Measurements from ENCODE around the gene DNAH17.

DNAH17 gene, protein sequence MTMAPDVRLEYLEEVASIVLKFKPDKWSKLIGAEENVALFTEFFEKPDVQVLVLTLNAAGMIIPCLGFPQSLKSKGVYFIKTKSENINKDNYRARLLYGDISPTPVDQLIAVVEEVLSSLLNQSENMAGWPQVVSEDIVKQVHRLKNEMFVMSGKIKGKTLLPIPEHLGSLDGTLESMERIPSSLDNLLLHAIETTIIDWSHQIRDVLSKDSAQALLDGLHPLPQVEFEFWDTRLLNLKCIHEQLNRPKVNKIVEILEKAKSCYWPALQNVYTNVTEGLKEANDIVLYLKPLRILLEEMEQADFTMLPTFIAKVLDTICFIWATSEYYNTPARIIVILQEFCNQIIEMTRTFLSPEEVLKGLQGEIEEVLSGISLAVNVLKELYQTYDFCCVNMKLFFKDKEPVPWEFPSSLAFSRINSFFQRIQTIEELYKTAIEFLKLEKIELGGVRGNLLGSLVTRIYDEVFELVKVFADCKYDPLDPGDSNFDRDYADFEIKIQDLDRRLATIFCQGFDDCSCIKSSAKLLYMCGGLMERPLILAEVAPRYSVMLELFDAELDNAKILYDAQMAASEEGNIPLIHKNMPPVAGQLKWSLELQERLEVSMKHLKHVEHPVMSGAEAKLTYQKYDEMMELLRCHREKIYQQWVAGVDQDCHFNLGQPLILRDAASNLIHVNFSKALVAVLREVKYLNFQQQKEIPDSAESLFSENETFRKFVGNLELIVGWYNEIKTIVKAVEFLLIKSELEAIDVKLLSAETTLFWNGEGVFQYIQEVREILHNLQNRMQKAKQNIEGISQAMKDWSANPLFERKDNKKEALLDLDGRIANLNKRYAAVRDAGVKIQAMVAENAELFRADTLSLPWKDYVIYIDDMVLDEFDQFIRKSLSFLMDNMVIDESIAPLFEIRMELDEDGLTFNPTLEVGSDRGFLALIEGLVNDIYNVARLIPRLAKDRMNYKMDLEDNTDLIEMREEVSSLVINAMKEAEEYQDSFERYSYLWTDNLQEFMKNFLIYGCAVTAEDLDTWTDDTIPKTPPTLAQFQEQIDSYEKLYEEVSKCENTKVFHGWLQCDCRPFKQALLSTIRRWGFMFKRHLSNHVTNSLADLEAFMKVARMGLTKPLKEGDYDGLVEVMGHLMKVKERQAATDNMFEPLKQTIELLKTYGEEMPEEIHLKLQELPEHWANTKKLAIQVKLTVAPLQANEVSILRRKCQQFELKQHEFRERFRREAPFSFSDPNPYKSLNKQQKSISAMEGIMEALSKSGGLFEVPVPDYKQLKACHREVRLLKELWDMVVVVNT (N-terminal part only)

DNA sequence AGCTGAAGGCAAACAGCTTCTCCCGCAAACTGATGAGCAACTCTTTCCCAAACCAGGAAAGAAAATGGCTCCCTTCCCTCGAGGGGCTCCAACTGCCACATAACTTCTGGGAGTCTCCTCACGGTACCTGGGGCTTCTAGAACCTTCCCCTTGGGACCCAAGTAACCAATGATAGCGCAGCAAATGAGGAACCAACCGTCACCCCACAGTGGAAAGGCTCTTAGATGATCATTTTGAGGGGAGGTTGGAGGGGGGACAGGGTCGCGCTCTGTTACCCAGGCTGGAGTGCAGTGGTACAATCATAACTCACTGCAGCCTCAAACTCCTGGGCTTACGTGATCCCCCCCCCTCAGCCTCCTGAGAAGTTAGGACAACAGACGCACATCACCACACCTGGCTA, at the start of gene DNAH17:
TSS of gene DNAH17 (minus strand) at position 101 of the 400 bp plus-strand sequence. CDS start 2,339 bp downstream, outside the sequence.
- DNase-seq: no peak

DNA sequence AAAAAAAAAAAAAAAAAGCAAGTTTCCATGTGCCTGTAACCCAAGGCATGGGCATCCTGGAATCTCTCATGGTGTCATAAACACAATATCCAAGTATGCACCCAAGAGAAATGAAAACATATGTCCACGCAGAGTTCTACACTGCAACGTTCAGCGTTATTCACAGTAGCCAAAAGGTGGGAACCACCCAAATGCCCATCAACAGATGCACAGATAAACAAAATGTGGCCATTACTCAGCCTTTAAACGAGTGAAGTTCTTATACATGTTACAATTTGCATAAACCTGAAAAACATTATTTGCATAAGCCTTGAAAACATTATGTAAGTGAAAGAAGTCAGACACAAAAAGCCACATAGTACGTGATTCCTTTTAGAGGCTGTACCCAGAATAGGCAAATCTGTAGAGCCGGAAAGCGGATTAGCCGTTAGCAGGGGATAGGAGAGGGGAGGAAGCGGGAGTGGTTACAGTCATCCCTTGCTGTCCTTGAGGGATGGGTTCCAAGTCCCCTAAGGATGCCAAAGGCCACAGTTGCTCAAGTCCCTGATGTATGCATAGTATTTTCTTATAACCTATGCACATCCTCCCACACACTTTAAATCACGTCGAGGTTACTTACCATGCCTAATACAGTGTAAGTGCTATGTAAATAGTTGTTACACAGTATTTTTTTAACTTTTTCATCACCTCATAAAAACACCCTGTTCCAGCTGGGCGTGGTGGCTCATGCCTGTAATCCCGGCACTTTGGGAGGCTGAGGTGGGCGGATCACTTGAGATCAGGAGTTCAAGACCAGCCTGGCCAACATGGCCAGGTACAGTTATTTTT, 47.3 kb upstream of the DNAH17 start:
- no peak for DNase-seq

DNA sequence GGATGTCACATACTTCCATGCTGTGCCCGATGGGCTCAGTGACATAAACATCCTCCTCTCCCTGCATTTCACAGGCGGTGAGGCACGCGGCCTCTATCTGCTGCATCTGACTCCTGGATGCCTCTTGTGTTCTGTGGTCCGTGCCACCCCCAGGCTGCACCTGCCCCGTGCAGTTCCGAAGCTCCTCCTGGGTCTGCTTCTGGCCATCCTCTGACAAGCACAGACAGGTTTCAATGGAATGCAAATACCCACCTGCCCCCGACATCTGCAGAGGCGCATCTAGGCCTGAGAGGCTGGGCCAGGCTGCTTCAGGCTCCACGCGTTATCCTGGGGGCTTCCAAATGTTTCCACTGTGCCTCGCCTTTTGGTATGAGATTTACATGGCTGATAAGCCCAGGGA, 46.3 kb upstream of the DNAH17 start:
- DNase-seq: no peak

DNA sequence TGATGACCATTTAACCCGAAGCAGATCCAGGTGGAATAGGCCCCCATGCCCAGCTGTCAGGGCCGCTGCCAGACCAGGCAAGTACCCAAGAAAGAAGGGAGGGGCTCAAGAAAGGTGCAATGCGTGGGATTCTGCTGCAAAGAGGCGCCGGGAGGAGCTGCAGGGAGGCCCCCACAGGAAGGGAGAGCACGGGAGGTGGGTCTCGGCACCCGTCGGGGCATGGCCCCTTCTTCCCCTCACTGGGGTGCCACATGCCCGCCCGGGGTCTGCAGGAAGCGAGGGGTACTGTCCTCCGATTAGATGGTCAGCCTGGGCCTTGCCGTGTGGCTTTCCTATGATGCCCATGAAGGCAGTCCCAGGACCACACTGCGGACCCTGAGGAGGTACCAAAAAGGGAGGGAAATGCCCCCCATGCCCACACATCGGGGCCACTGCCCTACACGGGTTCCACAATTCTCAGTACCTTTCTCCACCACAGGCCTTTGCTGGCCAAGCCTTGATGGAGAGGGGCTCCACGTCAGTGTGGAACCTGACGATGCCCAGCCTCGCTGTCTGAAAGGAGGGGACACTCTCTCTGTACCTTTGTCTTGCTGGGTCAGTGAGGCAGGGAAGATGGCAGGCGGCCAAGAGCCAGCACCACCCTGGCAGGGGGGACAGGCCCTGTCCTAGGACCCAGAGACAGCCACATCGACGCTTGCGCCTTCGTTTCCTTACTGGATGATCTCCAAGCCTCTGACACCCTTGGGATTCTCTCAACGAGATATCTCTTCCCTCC, 45.5 kb upstream of the DNAH17 start:
- no peak for DNase-seq

DNA sequence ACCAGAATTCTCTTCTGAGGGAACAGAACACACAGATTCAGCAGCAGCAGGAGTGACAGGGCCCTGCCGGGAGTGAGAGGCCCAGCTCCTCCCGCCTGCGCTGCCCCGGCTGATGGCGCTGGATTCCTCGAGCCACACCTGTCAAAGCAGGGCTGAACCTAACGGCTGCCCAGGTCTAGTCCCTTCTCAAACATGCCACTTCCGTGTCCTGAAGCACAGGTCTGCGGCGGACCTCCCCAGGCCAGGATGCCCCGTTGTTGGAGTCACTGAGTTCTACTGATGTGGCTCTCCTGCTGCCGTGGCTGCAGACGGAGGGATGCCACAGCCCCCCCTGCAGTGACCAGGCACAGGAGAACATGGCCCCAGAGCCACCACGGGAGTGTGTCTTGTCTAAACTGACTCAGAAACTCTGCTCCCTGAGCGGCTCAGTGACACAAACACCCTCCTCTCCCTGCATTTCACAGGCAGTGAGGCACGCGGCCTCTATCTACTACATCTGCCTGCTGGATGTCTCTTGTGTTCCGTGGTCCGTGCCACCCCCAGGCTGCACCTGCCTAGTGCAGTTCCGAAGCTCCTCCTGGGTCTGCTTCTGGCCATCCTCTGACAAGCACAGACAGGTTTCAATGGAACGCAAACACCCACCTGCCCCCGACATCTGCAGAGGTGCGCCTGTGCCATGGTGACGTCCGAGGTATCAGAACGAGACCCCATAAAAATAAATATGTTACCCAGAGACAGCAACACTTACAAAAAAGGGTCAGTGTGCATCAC, 44.7 kb upstream of the DNAH17 start:
- DNase-seq: no peak

DNA sequence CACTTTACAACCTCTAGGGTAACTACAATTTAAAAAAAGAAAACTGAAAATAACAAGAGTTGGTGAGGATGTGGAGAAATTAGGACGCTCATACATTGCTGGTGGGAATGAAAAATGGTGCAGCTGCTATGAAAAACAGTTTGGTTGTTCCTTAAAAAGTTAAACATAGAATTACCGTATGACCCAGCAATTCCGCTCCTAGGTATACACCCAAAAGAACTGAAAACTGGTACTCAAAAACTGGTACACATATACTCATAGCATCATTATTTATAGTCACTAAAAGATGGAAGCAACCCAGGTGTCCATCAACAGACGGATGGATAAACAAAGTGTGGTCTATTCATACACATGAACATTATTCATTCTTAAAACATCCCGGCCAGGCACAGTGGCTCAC, 42.9 kb upstream of the DNAH17 start:
- DNase-seq: no peak

DNA sequence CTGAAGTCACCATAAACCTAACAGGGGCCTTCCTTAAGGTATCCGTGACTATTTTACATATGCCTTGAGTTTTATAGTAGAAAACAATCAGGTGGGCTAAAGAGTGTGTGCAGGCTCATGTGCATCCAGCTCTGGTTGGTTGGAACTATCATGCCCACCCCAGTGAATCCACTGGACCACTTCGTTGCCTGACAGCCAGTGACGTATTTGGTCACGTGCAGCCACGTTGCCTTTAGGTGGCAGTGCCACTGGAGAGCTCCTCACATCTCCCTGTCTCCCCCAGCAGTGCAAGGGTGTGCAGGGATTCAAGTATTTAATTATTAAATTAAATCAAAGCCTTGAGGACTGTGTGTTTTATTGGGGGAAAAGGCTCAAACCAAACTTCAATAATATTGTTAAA, 42.1 kb upstream of the DNAH17 start:
- no peak for DNase-seq

DNA sequence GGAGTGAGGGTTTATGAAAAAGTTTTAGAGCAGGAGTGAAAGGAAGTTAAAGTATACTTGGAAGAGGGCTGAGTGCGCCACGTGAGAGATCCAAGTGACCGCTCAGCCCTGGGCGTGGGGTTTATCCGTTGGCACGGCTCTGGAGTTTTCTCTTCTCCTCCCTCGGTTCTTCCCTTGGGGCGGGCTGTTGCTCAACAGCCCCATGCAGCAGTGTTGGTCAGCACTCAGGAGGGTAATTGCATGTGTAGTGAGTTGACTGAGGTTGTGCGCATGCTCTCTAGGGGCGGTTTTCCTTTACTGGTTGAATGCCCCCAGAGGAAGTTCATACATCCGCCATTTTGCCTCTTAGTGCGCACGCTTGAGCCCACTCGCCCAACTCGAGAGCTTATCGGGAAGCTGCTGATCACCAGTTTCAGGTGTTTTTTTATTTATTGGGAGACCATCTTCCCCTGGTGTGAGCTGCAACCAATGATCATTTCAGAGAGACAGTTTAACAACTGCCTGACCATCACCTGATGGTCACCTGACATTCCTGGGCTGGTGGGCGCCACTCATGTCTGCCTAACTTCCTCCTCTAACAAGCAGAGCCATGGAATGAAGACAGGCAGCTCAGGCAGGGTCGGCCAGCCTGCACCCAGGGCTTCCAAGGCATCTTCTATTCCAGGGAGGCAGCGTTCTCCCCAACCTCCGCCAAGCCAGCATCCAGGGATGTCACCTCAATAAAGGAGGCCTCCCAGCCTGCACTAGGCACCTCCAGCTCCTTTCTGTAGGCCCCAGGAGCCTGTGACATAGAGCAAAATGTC, 41.3 kb upstream of the DNAH17 start:
- DNase-seq: no peak

DNA sequence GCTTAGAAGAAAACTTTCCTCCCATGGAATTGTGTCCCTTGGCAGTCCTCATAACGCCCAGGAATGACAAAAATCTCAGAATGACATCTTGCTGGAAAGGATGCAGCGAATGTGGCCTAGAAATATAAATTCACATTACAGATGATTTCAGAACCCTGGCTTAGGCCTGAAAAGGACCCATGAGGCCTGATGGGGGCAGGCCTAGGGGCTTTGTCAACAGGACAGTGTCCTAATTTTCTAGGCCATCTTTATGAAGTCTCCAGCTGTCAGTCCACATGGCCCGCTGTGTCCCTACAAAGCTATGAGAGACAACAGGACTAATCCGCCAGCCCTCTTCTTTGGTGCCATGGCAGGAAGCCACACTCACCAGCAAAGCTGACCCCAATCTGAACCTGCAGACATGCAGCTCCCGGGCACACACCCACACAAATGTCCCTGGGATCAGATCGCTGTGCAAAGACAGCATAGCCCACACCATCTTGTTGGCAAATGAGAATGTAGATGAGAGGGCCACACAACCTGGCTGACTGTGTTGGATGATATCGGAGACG, 40.4 kb upstream of the DNAH17 start:
- no peak for DNase-seq

DNA sequence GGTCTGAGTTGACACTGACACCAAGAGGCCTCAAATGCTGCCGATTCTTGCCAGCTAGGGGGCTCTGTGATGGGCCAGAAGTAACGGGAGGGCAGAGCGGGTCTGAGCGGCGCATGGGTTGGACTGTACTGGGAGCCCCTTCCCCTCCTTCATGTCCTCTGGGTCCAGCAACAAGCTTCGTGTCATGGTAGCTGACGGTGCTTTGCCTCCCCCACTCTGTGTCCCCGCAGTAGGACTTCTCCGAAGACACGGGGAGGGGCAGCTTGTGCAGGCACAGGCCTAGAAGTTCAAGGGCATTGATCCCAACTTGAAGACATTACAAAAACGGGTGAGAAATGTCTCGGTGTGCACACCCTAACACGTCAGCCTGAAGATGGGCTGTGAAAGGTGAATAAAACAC, 39.8 kb upstream of the DNAH17 start:
- DNase-seq: no peak

DNA sequence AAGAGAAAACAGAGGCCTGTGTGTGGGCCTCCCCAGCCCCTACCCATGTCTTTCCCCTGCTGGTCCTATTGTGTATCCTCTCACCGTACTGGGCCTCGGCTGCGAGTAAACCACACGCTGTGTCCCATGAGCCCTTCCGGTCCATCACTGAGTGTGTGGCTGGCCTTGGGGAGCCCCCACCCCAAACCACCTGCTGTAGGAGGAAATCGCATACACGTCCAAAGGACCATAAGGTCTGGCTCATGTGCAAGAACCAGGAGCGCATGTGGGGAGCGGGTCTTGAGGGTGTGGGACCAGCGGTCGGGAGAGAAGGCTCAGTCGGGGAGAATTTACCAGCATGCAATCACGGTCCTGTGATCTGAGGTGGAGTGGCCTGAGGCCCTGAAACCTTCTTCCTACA, 38.4 kb upstream of the DNAH17 start:
- no peak for DNase-seq

DNA sequence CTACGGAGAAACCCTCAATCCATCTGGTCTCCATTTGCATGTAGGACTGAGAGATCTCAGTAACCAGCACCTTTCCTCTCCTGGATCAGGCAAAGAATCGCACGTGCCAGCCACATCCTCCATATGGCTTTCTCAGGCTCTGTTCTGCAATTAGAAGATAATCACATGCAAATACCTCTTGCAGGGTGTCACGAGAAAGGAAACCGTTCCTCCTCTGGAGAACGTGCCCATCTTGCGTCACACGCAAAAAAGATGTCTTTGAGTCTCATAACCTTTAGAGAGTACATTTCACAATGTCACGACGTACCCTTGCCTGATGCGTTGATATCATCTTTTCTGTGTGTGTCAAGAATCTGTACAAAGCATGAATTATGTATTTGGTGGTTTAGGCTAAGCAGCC, 36.2 kb upstream of the DNAH17 start:
- DNase-seq: no peak

DNA sequence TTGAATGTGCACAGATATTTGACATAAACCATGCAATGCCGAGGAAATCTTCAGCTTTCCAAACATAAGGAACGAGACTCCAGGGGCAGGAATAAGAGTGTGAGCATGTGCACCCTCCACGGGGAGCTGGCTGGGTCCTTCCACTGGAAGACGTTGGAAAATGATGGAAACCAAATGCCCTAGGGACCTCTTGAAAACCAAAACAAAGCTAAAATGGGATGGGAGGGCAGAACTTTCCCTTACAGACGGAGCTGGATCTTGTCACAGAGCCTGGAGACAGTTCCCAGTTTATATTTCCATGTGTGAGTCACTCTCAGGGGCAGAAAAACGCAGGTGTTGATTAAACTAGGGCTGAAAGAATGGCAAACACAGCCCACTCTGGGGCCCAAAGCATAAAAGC, 34.4 kb upstream of the DNAH17 start:
- DNase-seq: no peak

DNA sequence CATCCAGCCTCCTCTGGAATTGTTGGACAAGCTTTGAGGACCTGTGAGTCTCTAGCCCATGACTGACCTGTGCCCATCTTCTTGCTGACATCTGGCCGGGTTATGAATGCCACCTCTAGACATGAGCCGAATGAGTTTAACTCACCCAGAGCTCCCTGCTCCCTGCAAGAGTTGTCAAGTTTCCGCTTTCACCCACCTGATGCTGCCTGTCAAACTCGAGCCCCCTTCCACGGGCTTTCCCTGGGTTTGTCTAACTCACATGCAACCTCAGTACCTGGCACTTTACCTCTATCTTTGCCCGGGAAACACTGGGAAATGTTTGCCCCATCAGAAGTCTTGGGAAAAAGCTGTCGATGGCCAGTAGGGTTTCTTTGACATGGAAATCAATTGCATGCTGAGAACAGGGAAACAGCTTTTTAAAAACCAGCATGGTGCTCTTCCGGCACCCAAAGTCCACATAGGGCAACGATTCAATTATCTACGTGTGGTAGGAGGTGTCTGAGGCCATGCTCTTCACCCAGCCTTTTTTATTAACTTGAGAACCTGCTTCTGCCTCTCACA, 33.8 kb upstream of the DNAH17 start:
- DNase-seq: no peak

DNA sequence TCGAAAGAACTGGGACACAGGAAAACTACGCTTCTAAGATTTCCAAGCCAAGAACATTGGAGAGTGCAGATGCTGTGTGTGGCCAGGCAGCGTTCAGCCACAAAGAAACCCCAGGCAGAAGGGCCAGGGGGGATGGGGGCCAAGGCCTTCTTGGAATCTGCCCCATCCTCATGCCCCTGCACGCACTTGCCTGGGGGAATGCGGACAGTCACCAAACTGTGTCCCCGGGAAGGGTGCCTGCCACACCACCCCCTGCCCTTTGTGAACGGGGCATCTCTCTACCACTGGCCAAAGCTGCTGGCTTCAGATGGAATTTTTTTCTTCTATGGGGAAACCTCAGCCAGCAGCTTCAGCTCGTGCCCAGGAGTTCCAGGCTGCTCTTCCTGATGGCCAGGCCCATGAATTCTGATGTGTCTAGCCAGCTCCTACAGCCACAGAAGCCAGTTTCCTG, 32.0 kb upstream of the DNAH17 start:
- DNase-seq: no peak

DNA sequence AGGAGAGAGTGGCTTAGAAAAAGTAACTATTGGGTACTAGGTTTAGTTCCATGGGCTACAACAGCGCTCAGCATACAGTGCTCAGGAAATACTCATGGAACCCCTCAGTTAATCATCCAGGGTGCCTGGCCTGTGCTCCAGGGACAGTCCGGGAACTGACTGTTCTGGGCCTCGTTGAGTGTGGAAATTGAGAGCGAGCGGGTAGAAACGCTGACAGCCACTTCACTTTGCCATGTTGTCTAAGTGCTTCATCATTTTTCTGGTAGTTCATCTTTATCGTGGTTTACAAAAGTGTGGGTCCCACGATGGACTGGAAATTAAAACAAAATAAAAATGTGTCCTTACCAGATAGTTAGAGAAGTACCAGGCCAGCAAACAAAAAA, 31.6 kb upstream of the DNAH17 start:
- no peak for DNase-seq

DNA sequence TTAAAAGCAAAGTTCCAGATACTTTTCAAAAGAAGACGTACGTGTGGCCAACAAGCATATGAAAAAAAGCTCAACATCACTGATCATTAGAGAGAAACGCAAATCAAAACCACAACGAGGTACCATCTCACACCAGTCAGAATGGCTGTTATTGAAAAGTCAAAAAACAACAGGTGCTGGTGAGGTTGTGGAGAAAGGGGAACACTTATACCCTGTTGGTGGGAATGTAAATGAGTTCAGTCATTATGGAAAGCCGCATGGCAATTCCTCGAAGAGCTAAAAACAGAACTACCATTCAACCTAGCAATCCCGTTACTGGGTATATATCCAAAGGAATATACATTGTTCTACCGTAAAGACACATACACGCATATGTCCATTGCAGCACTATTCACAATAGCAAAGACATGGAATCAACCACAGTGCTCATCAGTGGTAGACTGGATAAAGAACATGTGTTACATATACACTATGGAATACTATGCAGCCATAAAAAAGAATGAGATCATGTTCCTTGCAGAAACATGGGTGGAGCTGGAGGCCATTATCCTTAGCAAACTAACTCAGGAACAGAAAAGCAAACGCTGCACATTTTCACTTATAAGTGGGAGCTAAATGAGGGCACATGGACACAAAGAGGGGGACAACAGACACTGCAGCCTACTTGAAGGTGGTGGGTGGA, 31.1 kb upstream of the DNAH17 start:
- no peak for DNase-seq

DNA sequence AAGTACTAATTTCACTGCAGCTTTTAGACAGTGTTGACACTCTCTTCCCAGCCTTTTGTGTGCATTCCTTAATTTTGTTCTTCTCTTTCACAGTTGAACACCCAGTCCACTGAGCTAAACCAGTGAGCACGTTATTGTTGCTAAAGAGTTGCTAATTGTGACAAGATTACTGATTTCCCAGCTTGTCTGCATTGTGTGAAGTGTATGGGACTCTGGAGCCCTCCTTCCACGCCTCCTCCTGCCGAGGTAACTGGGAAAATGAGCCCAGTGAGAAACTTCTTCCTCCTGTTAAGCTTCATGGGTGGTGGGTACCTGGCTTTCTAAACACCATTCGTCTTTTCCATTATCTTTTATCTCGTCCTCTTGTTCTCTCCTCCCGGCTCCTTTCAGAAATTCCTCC, 29.8 kb upstream of the DNAH17 start:
- DNase-seq: no peak
